Body of pancreas (tissue), 4 donors: ENCODE results near the gene ARID3A.

ENCODE experiments used
- POLR2A ChIP-seq, 3 donors: fragments of 450-650 bp; IDR thresholded peaks; one replicate each; pipeline ENCODE4 v1.6.1; 2016; ENCODE audit warnings: antibody characterized with exemption in 3 of 3, mild to moderate bottlenecking in 2 of 3
- TF ChIP-seq, protein P1 (sequence below), 7 experiments: fragments of 450-650 bp in 4 of 7; fragments of 200-600 bp in 3 of 7; sonication (generic) in 3 of 7; IDR thresholded peaks; one replicate each; pipeline ENCODE4 v1.5.1; 2016 to 2019; ENCODE audit warnings: antibody characterized with exemption in 7 of 7

DNA sequence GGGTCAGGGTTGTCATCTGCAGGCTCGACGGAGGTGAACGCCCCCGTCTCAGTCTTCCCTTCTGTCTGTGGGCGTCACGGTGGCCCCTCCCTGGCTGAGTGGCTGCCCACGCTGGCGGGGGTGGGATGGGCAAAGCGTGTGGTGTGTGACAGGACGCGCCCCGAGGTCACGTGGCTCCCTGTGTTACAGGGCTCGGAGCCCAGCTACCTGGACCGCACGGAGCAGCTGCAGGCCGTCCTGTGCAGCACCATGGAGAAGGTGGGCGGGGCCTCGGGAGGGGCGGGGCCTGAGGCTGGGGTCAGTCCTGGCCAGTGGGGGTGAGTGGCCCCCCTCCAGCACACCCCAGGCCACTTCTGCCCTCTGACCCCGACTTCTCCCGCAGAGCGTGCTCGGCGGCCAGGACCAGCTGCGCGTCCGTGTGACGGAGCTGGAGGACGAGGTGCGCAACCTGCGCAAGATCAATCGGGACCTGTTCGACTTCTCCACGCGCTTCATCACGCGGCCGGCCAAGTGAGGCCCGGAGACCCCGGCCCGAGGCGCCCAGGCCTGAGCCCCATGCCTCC, 68.1 kb downstream of the ARID3A start:
- TF ChIP-seq, protein P1, sequence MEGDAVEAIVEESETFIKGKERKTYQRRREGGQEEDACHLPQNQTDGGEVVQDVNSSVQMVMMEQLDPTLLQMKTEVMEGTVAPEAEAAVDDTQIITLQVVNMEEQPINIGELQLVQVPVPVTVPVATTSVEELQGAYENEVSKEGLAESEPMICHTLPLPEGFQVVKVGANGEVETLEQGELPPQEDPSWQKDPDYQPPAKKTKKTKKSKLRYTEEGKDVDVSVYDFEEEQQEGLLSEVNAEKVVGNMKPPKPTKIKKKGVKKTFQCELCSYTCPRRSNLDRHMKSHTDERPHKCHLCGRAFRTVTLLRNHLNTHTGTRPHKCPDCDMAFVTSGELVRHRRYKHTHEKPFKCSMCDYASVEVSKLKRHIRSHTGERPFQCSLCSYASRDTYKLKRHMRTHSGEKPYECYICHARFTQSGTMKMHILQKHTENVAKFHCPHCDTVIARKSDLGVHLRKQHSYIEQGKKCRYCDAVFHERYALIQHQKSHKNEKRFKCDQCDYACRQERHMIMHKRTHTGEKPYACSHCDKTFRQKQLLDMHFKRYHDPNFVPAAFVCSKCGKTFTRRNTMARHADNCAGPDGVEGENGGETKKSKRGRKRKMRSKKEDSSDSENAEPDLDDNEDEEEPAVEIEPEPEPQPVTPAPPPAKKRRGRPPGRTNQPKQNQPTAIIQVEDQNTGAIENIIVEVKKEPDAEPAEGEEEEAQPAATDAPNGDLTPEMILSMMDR (IDR thresholded peaks at IDR 0.05), result no peak
- no peak for TF ChIP-seq POLR2A (IDR thresholded peaks at IDR 0.05)
